Neural crest cell (in vitro differentiated cells): ENCODE results near the gene SMOC1. TPM values are rescaled to one million over a fixed set of nuclear protein-coding genes. Genes with fewer than 3 reads are reported as not detected.

Experiments used
- DNase-seq: peaks from one replicate; pipeline ENCODE4 v3.0.0; 2021; ENCODE audit warnings: low read depth, mixed read lengths, low spot score
- H3K27ac Mint-ChIP-seq: one replicate; pipeline ENCODE4 v1.8.0; 2021; ENCODE audit warnings: mild to moderate bottlenecking, mixed read lengths; ENCODE audit not compliant: unreplicated experiment
- H3K27me3 Mint-ChIP-seq: 2 replicates; pipeline ENCODE4 v1.8.0; 2021; ENCODE audit warnings: low read depth, mild to moderate bottlenecking, mixed read lengths
- H3K36me3 Mint-ChIP-seq: 2 replicates; pipeline ENCODE4 v1.8.0; 2021; ENCODE audit warnings: low read depth, mild to moderate bottlenecking, mixed read lengths
- H3K4me1 Mint-ChIP-seq: 2 replicates; pipeline ENCODE4 v1.8.0; 2021; ENCODE audit warnings: mixed read lengths
- H3K4me3 Mint-ChIP-seq: one replicate; pipeline ENCODE4 v1.8.0; 2021; ENCODE audit warnings: mild to moderate bottlenecking, mixed read lengths
- H3K9me3 Mint-ChIP-seq: 2 replicates; pipeline ENCODE4 v1.8.0; 2021; ENCODE audit warnings: mixed read lengths
- total RNA-seq: library from RNA; stranded (reverse); gene quantifications from 2 replicates; pipeline ENCODE4 v1.2.1, GENCODE V29; 2021
- TF ChIP-seq, protein P1 (sequence below): fragments of 200-600 bp; sonication (generic); conservative IDR thresholded peaks from 2 replicates; pipeline ENCODE4 v1.5.0; 2021; ENCODE audit warnings: antibody characterized with exemption, mild to moderate bottlenecking

The SMOC1 gene
- total RNA-seq, 1 donor from 2014 or later, result 203 TPM

GRCh38 chr14:69959136-69959535, 79.9 kb downstream of the SMOC1 start:
- no peak overlapping the region for H3K27ac Mint-ChIP-seq
- no peak for DNase-seq
- H3K36me3 Mint-ChIP-seq, result peaks cover 28% of the 10 kb centered on the region
- H3K4me3 Mint-ChIP-seq, result no peak overlapping the region
- H3K27me3 Mint-ChIP-seq, result no peaks in the 10 kb centered on the region
- TF ChIP-seq, protein P1, sequence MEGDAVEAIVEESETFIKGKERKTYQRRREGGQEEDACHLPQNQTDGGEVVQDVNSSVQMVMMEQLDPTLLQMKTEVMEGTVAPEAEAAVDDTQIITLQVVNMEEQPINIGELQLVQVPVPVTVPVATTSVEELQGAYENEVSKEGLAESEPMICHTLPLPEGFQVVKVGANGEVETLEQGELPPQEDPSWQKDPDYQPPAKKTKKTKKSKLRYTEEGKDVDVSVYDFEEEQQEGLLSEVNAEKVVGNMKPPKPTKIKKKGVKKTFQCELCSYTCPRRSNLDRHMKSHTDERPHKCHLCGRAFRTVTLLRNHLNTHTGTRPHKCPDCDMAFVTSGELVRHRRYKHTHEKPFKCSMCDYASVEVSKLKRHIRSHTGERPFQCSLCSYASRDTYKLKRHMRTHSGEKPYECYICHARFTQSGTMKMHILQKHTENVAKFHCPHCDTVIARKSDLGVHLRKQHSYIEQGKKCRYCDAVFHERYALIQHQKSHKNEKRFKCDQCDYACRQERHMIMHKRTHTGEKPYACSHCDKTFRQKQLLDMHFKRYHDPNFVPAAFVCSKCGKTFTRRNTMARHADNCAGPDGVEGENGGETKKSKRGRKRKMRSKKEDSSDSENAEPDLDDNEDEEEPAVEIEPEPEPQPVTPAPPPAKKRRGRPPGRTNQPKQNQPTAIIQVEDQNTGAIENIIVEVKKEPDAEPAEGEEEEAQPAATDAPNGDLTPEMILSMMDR, result no peak
- H3K9me3 Mint-ChIP-seq, result no peaks in the 10 kb centered on the region
- peaks cover 58% of the 10 kb centered on the region for H3K4me1 Mint-ChIP-seq

DNA sequence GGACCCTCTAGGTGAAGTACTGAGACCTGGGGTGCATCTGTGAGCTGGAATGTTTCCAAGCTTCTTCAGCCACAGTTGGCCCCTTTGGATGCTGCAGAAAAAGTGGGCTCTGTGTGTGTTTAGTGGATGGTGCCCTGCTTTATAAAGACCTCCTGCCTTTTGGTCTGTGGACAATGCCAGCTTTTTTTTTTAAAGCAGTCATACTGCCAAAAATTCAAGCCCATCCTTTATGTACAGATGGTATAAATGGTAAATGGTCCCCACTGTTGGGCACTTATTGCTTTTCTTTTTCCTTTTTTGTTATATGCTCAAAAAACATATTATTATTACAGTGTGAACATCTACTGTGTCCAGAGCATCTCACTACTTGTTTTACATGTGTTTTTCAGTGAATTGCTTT, 81.1 kb downstream of the SMOC1 start:
- no peak for DNase-seq
- Mint-ChIP-seq H3K36me3 (peaks cover 24% of the 10 kb centered on the region), H3K4me3 (no peak overlapping the region), H3K4me1 (peaks cover 51% of the 10 kb centered on the region), H3K27me3 (no peaks in the 10 kb centered on the region), H3K27ac (no peak overlapping the region), H3K9me3 (no peaks in the 10 kb centered on the region)
- TF ChIP-seq, protein P1, result no peak

DNA sequence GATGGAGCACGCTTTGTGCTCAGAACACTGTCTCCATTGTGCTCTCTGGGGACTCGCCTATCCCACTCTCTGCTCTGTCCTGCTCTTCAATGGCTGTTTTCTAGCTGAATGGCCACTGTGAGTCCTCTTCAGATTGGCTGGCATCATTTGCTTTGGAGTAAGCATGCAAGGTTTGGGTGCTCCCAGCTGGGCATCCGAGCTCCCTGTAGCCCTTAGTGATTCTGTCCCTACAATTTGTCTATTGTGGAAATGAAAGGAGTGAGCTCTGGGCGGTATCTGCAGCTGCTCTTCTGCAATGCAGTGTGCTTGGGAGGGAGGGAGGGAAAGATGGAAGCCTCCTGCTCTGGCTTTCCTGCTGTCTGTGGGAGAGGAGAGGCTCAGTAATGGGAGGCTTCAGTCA, 84.8 kb downstream of the SMOC1 start:
- Mint-ChIP-seq H3K27me3 (no peaks in the 10 kb centered on the region), H3K36me3 (peaks cover 34% of the 10 kb centered on the region), H3K9me3 (no peaks in the 10 kb centered on the region), H3K27ac (peak overlapping the region; percentile 63), H3K4me1 (peaks cover 45% of the 10 kb centered on the region), H3K4me3 (peak overlapping the region; percentile 24)
- DNase-seq, result no peak
- TF ChIP-seq, protein P1, result no peak

GRCh38 chr14:69964841-69965240, 85.6 kb downstream of the SMOC1 start:
- peaks cover 45% of the 10 kb centered on the region for H3K4me1 Mint-ChIP-seq
- peaks cover 40% of the 10 kb centered on the region for H3K36me3 Mint-ChIP-seq
- H3K9me3 Mint-ChIP-seq, result no peaks in the 10 kb centered on the region
- no peak for DNase-seq
- TF ChIP-seq, protein P1, result no peak
- no peaks in the 10 kb centered on the region for H3K27me3 Mint-ChIP-seq
- H3K27ac Mint-ChIP-seq, result no peak overlapping the region
- H3K4me3 Mint-ChIP-seq, result no peak overlapping the region

DNA sequence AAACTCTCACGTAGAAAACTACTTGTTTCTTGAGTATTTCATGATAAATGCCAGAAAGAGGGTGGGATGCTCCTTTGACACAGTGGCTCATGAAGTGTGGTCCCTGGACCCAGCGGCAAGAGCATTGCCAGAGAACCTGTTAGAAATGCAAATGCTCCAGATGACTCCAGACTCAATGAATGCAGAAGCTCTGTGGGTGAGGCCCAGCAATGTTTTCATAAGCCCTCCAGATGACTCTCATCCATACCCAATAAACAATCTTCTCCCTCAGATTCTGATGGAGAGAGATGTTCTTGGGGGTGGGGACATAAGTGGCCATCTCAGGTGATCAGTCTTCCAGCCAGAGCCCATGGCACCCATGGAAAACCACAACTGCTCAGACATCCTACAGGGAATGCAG, 88.9 kb downstream of the SMOC1 start:
- Mint-ChIP-seq H3K27ac (no peak overlapping the region), H3K9me3 (no peaks in the 10 kb centered on the region), H3K4me3 (no peak overlapping the region), H3K4me1 (peaks cover 67% of the 10 kb centered on the region), H3K36me3 (peaks cover 41% of the 10 kb centered on the region), H3K27me3 (no peaks in the 10 kb centered on the region)
- no peak for DNase-seq
- TF ChIP-seq, protein P1, result no peak

DNA sequence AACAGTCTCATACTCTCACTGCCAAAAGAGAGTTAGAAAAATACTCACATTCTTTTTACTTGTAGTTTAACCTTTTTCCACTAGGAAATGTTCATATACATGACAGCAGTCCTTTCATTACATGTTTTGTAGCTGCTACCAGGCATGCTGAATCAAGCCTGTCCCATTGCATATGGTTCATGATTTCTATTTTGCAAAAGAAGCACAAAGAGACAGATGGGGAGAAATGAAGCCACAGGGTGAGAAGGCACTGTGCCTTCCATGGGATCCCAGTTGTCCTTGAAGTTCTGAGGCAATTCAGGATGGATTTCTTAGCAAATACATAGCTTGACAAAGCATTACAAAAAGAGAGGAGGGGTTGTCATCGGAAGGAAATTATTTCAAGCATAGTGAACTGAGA, 89.5 kb downstream of the SMOC1 start:
- TF ChIP-seq, protein P1, result peak; percentile 32

More for the DNA sequence above, 89.5 kb downstream of the SMOC1 start:
- DNase-seq, result no peak
- Mint-ChIP-seq H3K36me3 (peaks cover 41% of the 10 kb centered on the region), H3K27ac (no peak overlapping the region), H3K9me3 (no peaks in the 10 kb centered on the region), H3K4me1 (peaks cover 67% of the 10 kb centered on the region), H3K27me3 (no peaks in the 10 kb centered on the region), H3K4me3 (peak overlapping the region; percentile 17)
